Measurements from ENCODE around the gene SMARCA1.

Gene SMARCA1

GRCh38 chrX:129525162-129525561, 1.9 kb upstream of the SMARCA1 start:
- DNase-seq (ENCODE audit: low read depth), result no peak
- H3K4me3 ChIP-seq (ENCODE audit: low read depth, low read length), result no peak overlapping the region
- no peak for TF ChIP-seq MYC (IDR thresholded peaks at IDR 0.05; ENCODE audit: low read depth, low read length)
- no peak for TF ChIP-seq POLR2A (IDR thresholded peaks at IDR 0.05; ENCODE audit: extremely low read depth, insufficient read length)
- no peak for TF ChIP-seq CTCF (IDR thresholded peaks at IDR 0.05; ENCODE audit: low read depth, low read length)
- TF ChIP-seq MAX (IDR thresholded peaks at IDR 0.05; ENCODE audit: low read depth, low read length), result no peak

- TF ChIP-seq MAX (IDR thresholded peaks at IDR 0.05; ENCODE audit: low read depth, low read length), result no peak
- no peak for TF ChIP-seq MYC (IDR thresholded peaks at IDR 0.05; ENCODE audit: low read depth, low read length)
- TF ChIP-seq POLR2A (IDR thresholded peaks at IDR 0.05; ENCODE audit: extremely low read depth, insufficient read length), result no peak
- no peak for TF ChIP-seq CTCF (IDR thresholded peaks at IDR 0.05; ENCODE audit: low read depth, low read length)
- no peak for DNase-seq (ENCODE audit: low read depth)
- no peak overlapping the region for H3K4me3 ChIP-seq (ENCODE audit: low read depth, low read length)
These were observed 1.1 kb upstream of the SMARCA1 start for GRCh38 chrX:129524250-129524850.

GRCh38 chrX:129522184-129523078, 859 bp downstream of the SMARCA1 start:
- H3K4me3 ChIP-seq (ENCODE audit: low read depth, low read length), result no peak overlapping the region
- no peak for TF ChIP-seq MAX (IDR thresholded peaks at IDR 0.05; ENCODE audit: low read depth, low read length)
- no peak for TF ChIP-seq POLR2A (IDR thresholded peaks at IDR 0.05; ENCODE audit: extremely low read depth, insufficient read length)
- no peak for TF ChIP-seq MYC (IDR thresholded peaks at IDR 0.05; ENCODE audit: low read depth, low read length)
- TF ChIP-seq CTCF (IDR thresholded peaks at IDR 0.05; ENCODE audit: low read depth, low read length), result no peak
- no peak for DNase-seq (ENCODE audit: low read depth)

- H3K4me3 ChIP-seq (ENCODE audit: low read depth, low read length), result no peak overlapping the region
- DNase-seq (ENCODE audit: low read depth), result no peak
- no peak for TF ChIP-seq MYC (IDR thresholded peaks at IDR 0.05; ENCODE audit: low read depth, low read length)
These were observed 3.1 kb downstream of the SMARCA1 start for GRCh38 chrX:129520151-129520550.

GRCh38 chrX:129516402-129516801, 6.9 kb downstream of the SMARCA1 start:
- TF ChIP-seq MAX (IDR thresholded peaks at IDR 0.05; ENCODE audit: low read depth, low read length), result no peak
- no peak for DNase-seq (ENCODE audit: low read depth)
- no peak overlapping the region for H3K4me3 ChIP-seq (ENCODE audit: low read depth, low read length)

- TF ChIP-seq POLR2A (IDR thresholded peaks at IDR 0.05; ENCODE audit: extremely low read depth, insufficient read length) (no peak), CTCF (IDR thresholded peaks at IDR 0.05; ENCODE audit: low read depth, low read length) (no peak), MYC (IDR thresholded peaks at IDR 0.05; ENCODE audit: low read depth, low read length) (no peak), MAX (IDR thresholded peaks at IDR 0.05; ENCODE audit: low read depth, low read length) (no peak)
- DNase-seq (ENCODE audit: low read depth), result no peak
- H3K4me3 ChIP-seq (ENCODE audit: low read depth, low read length), result no peak overlapping the region
These were observed 10.9 kb downstream of the SMARCA1 start for GRCh38 chrX:129512409-129512808.

Measured in NB4 (cell line).